ENCODE measurements around the gene NSMF. TPM values are rescaled to one million over a fixed set of nuclear protein-coding genes. Genes with fewer than 3 reads are reported as not detected.

Gene NSMF
- total RNA-seq, 1 experiment from 2014 or later = 52.7 TPM

DNA sequence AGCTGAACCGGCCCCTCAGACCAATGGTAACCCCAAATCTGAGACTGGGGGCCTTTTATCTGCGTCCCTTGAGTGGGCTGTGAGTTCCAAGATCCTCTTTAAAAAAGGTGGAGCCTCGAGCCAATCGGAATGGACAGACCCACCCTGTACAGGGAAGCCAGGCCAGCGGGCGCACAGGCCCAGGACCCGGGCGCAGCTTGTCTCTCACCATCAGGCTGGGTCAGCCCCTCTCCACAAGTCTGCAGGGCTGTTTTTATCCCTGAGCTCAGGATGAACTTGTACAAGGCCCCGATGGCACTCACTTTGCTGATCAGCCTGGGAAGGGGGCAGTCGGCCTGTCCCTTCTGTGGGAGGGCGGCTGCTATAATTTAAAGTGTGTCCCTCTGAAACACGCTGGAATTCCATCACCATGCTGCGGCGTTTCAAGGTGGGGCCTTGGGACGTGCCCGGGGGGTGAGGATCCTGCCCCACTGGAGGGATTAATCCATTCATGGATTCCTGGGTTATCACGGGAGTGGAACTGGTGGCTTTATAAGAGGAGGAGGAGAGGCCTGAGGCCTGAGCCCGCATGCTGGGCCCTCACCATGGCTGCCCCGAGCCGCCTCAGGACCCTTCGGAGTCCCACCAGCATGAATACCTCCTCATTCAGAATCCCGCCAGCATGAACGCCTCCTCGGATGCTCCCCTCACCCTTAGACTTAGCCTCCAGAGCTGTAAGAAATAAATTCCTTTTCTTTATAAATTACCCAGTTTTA, 50.3 kb downstream of the NSMF start:
- Histone ChIP-seq H3K9me3 (ENCODE audit: low read depth, low read length, poor library complexity, severe bottlenecking) (no peaks in the 10 kb centered on the region), H3K4me1 (ENCODE audit: insufficient read depth, low read length, poor library complexity, severe bottlenecking) (peaks cover 27% of the 10 kb centered on the region), H3K36me3 (ENCODE audit: insufficient read depth, low read length, poor library complexity, severe bottlenecking) (no peaks in the 10 kb centered on the region), H3K27me3 (replicated peaks; ENCODE audit: insufficient read depth, low read depth, low read length, poor library complexity) (no peaks in the 10 kb centered on the region), H3K4me3 (ENCODE audit: low read depth, low read length, poor library complexity, severe bottlenecking) (no peak overlapping the region), H3K27ac (ENCODE audit: low read depth, low read length, poor library complexity, severe bottlenecking) (no peak overlapping the region)
- BruUV-seq (replicated peaks) = no TSS peak
- CTCF ChIA-PET = no interaction called here
- intact Hi-C loops (cut with micrococcal nuclease; ENCODE audit: unreplicated experiment) = loop anchor here (2.0 kb wide), 1 partner anchor 114 kb away; no protein-coding TSS in a partner anchor
- TF ChIP-seq CTCF (conservative IDR thresholded peaks at IDR 0.05; ENCODE audit: low read depth, low read length) = no peak
- TF ChIP-seq EZH2 (IDR thresholded peaks at IDR 0.05; ENCODE audit: borderline replicate concordance, low read depth, low read length, poor library complexity, severe bottlenecking) = no peak
- DNase-seq (ENCODE audit: low spot score) = no peak
- POLR2A ChIA-PET (ENCODE audit: low non-redundant PET) = interaction anchor here (0.8 kb wide), 1 partner anchor 304 kb away, joined by 3 read pairs; no protein-coding TSS in a partner anchor

DNA sequence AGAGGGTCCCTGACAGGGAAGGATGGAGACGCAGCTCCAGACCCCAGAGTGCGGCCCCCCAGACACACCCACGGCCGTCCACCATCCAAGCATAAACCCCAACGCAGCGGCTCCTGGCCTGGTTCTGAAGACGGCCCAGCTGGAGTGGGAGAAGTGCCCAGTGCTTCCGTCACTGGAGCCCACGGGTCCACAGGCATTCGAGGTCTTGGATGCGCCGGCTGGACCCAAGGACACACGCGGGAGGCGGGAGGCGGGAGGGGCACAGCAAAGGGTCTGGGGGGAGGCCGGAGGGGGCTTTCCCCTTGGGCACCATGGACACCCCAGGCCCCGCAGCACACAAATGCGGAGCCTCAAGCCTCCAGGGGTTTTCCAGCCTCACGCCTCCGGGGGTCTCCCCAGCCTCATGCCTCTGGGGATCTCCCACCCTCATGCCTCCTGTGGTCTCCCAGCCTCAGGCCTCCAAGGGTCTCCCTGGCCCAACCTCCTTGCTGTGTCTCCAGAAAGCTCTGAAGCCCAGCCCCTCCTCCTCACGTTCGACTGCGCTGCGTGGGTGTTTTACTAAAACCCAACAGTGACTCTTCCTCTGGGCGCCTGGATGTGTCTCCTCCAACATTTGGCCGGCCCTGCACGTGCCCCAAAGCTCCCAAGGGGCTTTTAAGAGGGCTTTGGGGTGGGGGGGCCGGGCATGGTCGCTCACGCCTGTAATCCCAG, 51.4 kb downstream of the NSMF start:
- intact Hi-C loops (cut with micrococcal nuclease; ENCODE audit: unreplicated experiment) = loop anchor here (2.0 kb wide), 1 partner anchor 113 kb away; no protein-coding TSS in a partner anchor
- Histone ChIP-seq H3K4me1 (ENCODE audit: insufficient read depth, low read length, poor library complexity, severe bottlenecking) (peaks cover 27% of the 10 kb centered on the region), H3K4me3 (ENCODE audit: low read depth, low read length, poor library complexity, severe bottlenecking) (peak overlapping the region; percentile 43), H3K9me3 (ENCODE audit: low read depth, low read length, poor library complexity, severe bottlenecking) (no peaks in the 10 kb centered on the region), H3K27ac (ENCODE audit: low read depth, low read length, poor library complexity, severe bottlenecking) (no peak overlapping the region), H3K36me3 (ENCODE audit: insufficient read depth, low read length, poor library complexity, severe bottlenecking) (no peaks in the 10 kb centered on the region), H3K27me3 (replicated peaks; ENCODE audit: insufficient read depth, low read depth, low read length, poor library complexity) (no peaks in the 10 kb centered on the region)
- TF ChIP-seq EZH2 (IDR thresholded peaks at IDR 0.05; ENCODE audit: borderline replicate concordance, low read depth, low read length, poor library complexity, severe bottlenecking) = no peak
- no peak for TF ChIP-seq CTCF (conservative IDR thresholded peaks at IDR 0.05; ENCODE audit: low read depth, low read length)
- DNase-seq (ENCODE audit: low spot score) = peak; percentile 57
- ChIA-PET CTCF (interaction anchor here (0.6 kb wide), 1 partner anchor 372 kb away, joined by 6 read pairs; no protein-coding TSS in a partner anchor), POLR2A (ENCODE audit: low non-redundant PET) (no interaction called here)
- no TSS peak for BruUV-seq (replicated peaks)

GRCh38 chr9:137406876-137407589, 52.1 kb downstream of the NSMF start:
- ChIA-PET POLR2A (ENCODE audit: low non-redundant PET) (no interaction called here), CTCF (no interaction called here)
- intact Hi-C loops (cut with micrococcal nuclease; ENCODE audit: unreplicated experiment) = no loop called here
- Histone ChIP-seq H3K27ac (ENCODE audit: low read depth, low read length, poor library complexity, severe bottlenecking) (no peak overlapping the region), H3K9me3 (ENCODE audit: low read depth, low read length, poor library complexity, severe bottlenecking) (no peaks in the 10 kb centered on the region), H3K27me3 (replicated peaks; ENCODE audit: insufficient read depth, low read depth, low read length, poor library complexity) (no peaks in the 10 kb centered on the region), H3K36me3 (ENCODE audit: insufficient read depth, low read length, poor library complexity, severe bottlenecking) (no peaks in the 10 kb centered on the region), H3K4me3 (ENCODE audit: low read depth, low read length, poor library complexity, severe bottlenecking) (peak overlapping the region; percentile 43), H3K4me1 (ENCODE audit: insufficient read depth, low read length, poor library complexity, severe bottlenecking) (peaks cover 23% of the 10 kb centered on the region)
- BruUV-seq (replicated peaks) = no TSS peak
- TF ChIP-seq CTCF (conservative IDR thresholded peaks at IDR 0.05; ENCODE audit: low read depth, low read length) (peak; percentile 60; the same call in 1 of the 2 replicates), EZH2 (IDR thresholded peaks at IDR 0.05; ENCODE audit: borderline replicate concordance, low read depth, low read length, poor library complexity, severe bottlenecking) (no peak)
- DNase-seq (ENCODE audit: low spot score) = peak; percentile 77
